HCT116 (cell line): ENCODE results near the gene MAP2K1. TPM values are rescaled to one million over a fixed set of nuclear protein-coding genes. Genes with fewer than 3 reads are reported as not detected.

ENCODE experiments used
- ATAC-seq: fragments of 200-7000 bp; cut with Tn5 transposase; 2 replicates; pipeline ENCODE4 v1.9.1; 2020; ENCODE audit warnings: mild to moderate bottlenecking, moderate library complexity
- BruUV-seq: library from RNA; stranded (reverse); fragments of 400-500 nt; replicated peaks from 2 replicates; lab custom pipeline; 2021; lab: Mats Ljungman, UMichigan
- CTCF ChIA-PET: fragments of 300-600 bp; sonication (Branson Sonifier 250); formaldehyde crosslinking; loops from one replicate; lab custom pipeline; 2021; ENCODE audit warnings: antibody characterized with exemption; lab: Charles Lee
- POLR2A ChIA-PET: fragments of 300-600, 350-600 bp; sonication (Branson Sonifier 250); formaldehyde crosslinking; loops from one replicate; lab custom pipeline; 2021; ENCODE audit warnings: antibody characterized with exemption; lab: Charles Lee
- RAD21 ChIA-PET, 2 experiments: fragments of 300-600 bp; sonication (Branson Sonifier 250); formaldehyde crosslinking; loops; one replicate each; lab custom pipeline; 2023; ENCODE audit warnings: low total read pairs in 2 of 2; ENCODE audit not compliant: uncharacterized antibody in 2 of 2, unreplicated experiment in 2 of 2, low non-redundant PET in 1 of 2; lab: Charles Lee
- DNase-seq: peaks from one replicate; pipeline ENCODE4 v3.0.0-alpha.2; 2010; ENCODE audit warnings: low read depth, low spot score
- H2AFZ ChIP-seq: fragments of 200-600 bp; shearing (Covaris generic), sonication (generic); 2 replicates; pipeline ENCODE4 v1.6.1; 2017; ENCODE audit warnings: low read depth, mixed run types, mixed read lengths, antibody characterized with exemption, low read length; ENCODE audit not compliant: poor library complexity, severe bottlenecking
- H3K27ac ChIP-seq: 2 replicates; pipeline ENCODE4 v1.5.1; 2012; ENCODE audit warnings: low read depth, low read length
- H3K27me3 ChIP-seq: fragments of 200-600 bp; sonication (generic); 2 replicates; pipeline ENCODE4 v1.6.1; 2016; ENCODE audit warnings: mixed run types, low read length, mixed read lengths; ENCODE audit not compliant: insufficient read depth
- H3K36me3 ChIP-seq, 2 experiments: fragments of 200-500 bp in 1 of 2; fragments of 200-600 bp in 1 of 2; sonication (Bioruptor generic) in 1 of 2; sonication (generic) in 1 of 2; 2 replicates each; pipeline versions ENCODE4 v1.5.1 to v1.6.1; 2014 to 2016; ENCODE audit warnings: low read length in 2 of 2, inconsistent platforms in 1 of 2, mixed read lengths in 1 of 2, mixed run types in 1 of 2; ENCODE audit not compliant: insufficient read depth in 2 of 2, control insufficient read depth in 1 of 2
- H3K4me1 ChIP-seq, 2 experiments: fragments of 200-600 bp in 1 of 2; sonication (generic) in 1 of 2; 2 replicates each; pipeline versions ENCODE4 v1.5.1 to v1.6.1; 2012 to 2017; ENCODE audit warnings: low read length in 2 of 2, inconsistent platforms in 1 of 2, mild to moderate bottlenecking in 1 of 2, mixed read lengths in 1 of 2, mixed run types in 1 of 2, moderate library complexity in 1 of 2; ENCODE audit not compliant: insufficient read depth in 2 of 2, control insufficient read depth in 1 of 2
- H3K4me2 ChIP-seq: fragments of 200-600 bp; sonication (generic); 2 replicates; pipeline ENCODE4 v1.6.1; 2017; ENCODE audit warnings: mixed run types, low read length, mixed read lengths
- H3K4me3 ChIP-seq, 2 experiments: fragments of 200-600 bp in 1 of 2; sonication (generic) in 1 of 2; replicated peaks in 1 of 2; 2 replicates each; pipeline ENCODE4 v1.5.1; 2011 to 2016; ENCODE audit warnings: low read length in 2 of 2, control low read depth in 1 of 2, low read depth in 1 of 2, mild to moderate bottlenecking in 1 of 2, mixed read lengths in 1 of 2, mixed run types in 1 of 2
- H3K79me2 ChIP-seq: fragments of 200-600 bp; sonication (generic); 2 replicates; pipeline ENCODE4 v1.6.1; 2017; ENCODE audit warnings: mild to moderate bottlenecking, mixed run types, low read length, moderate library complexity, mixed read lengths; ENCODE audit not compliant: insufficient read depth
- H3K9ac ChIP-seq: fragments of 200-600 bp; sonication (generic); 2 replicates; pipeline ENCODE4 v1.6.1; 2016; ENCODE audit warnings: low read length, mixed read lengths
- H3K9me2 ChIP-seq: fragments of 200-600 bp; sonication (generic), shearing (Covaris generic); 2 replicates; pipeline ENCODE4 v1.6.1; 2017; ENCODE audit warnings: mixed run types, mild to moderate bottlenecking, moderate library complexity; ENCODE audit not compliant: insufficient read depth
- H3K9me3 ChIP-seq, 2 experiments: fragments of 200-500 bp in 1 of 2; fragments of 200-600 bp in 1 of 2; sonication (Bioruptor generic) in 1 of 2; sonication (generic) in 1 of 2; 2 replicates each; pipeline ENCODE4 v1.6.1; 2014 to 2017; ENCODE audit warnings: low read length in 2 of 2, mixed read lengths in 2 of 2, inconsistent platforms in 1 of 2, low read depth in 1 of 2, mild to moderate bottlenecking in 1 of 2, mixed run types in 1 of 2, moderate library complexity in 1 of 2; ENCODE audit not compliant: control insufficient read depth in 1 of 2, insufficient read depth in 1 of 2
- H4K20me1 ChIP-seq: fragments of 200-600 bp; sonication (generic), shearing (Covaris generic); 2 replicates; pipeline ENCODE4 v1.6.1; 2017; ENCODE audit warnings: mixed run types, mild to moderate bottlenecking, moderate library complexity; ENCODE audit not compliant: insufficient read depth
- CBX3 ChIP-seq: IDR thresholded peaks from 2 replicates; pipeline ENCODE4 v1.6.1; 2012; ENCODE audit warnings: low read depth
- CEBPB ChIP-seq: IDR thresholded peaks from 2 replicates; pipeline ENCODE4 v1.6.1; 2012; ENCODE audit warnings: low read depth
- EGR1 ChIP-seq: IDR thresholded peaks from 2 replicates; pipeline ENCODE4 v1.6.1; 2012; ENCODE audit warnings: low read depth
- ELF1 ChIP-seq: IDR thresholded peaks from 2 replicates; pipeline ENCODE4 v1.6.1; 2012; ENCODE audit warnings: low read depth, borderline replicate concordance
- FOSL1 ChIP-seq: IDR thresholded peaks from 2 replicates; pipeline ENCODE4 v1.6.1; 2012; ENCODE audit warnings: low read depth
- POLR2A ChIP-seq: IDR thresholded peaks from 2 replicates; pipeline ENCODE4 v1.7.0; 2011; ENCODE audit warnings: borderline replicate concordance; ENCODE audit not compliant: insufficient read depth, insufficient read length; ENCODE audit errors: extremely low read depth
- POLR2AphosphoS5 ChIP-seq: IDR thresholded peaks from 2 replicates; pipeline ENCODE4 v1.6.1; 2011; ENCODE audit warnings: mild to moderate bottlenecking, low read depth, low read length, moderate library complexity
- SP1 ChIP-seq: IDR thresholded peaks from 2 replicates; pipeline ENCODE4 v1.6.1; 2012; ENCODE audit warnings: low read depth
- SRF ChIP-seq: IDR thresholded peaks from 2 replicates; pipeline ENCODE4 v1.6.1; 2012; ENCODE audit warnings: low read depth
- TCF7L2 ChIP-seq: IDR thresholded peaks from 2 replicates; pipeline ENCODE4 v1.7.0; 2011; ENCODE audit warnings: borderline replicate concordance, inconsistent platforms; ENCODE audit not compliant: insufficient read depth, insufficient read length; ENCODE audit errors: extremely low read depth
- YY1 ChIP-seq: IDR thresholded peaks from 2 replicates; pipeline ENCODE4 v1.6.1; 2011; ENCODE audit warnings: low read length, low read depth, moderate library complexity, mild to moderate bottlenecking; ENCODE audit not compliant: insufficient replicate concordance; ENCODE audit errors: extremely low read depth
- intact Hi-C: fragments of 100-400 bp; cut with micrococcal nuclease; formaldehyde crosslinking; loops from 2 replicates; pipeline ENCODE4 v1.10.0; 2022
- total RNA-seq: library from RNA; stranded (reverse); gene quantifications from one replicate; pipeline ENCODE4 v1.2.1, GENCODE V29; 2021; ENCODE audit not compliant: unreplicated experiment
- TF ChIP-seq, protein P1 (sequence below): IDR thresholded peaks from 2 replicates; pipeline ENCODE4 v1.6.1; 2012
- TF ChIP-seq, protein P2 (sequence below), 3 experiments: fragments of 200-600 bp in 1 of 3; sonication (generic) in 1 of 3; IDR thresholded peaks in 2 of 3; conservative IDR thresholded peaks in 1 of 3; 2 replicates each; pipeline ENCODE4 v1.5.1; 2012 to 2017; ENCODE audit warnings: low read depth in 2 of 3, low read length in 2 of 3, antibody characterized with exemption in 1 of 3, borderline replicate concordance in 1 of 3, control low read depth in 1 of 3, mild to moderate bottlenecking in 1 of 3, mixed read lengths in 1 of 3, mixed run types in 1 of 3, moderate library complexity in 1 of 3; ENCODE audit not compliant: insufficient read depth in 1 of 3

The MAP2K1 gene
- total RNA-seq, 1 experiment from 2014 or later, result 52.3 TPM

DNA sequence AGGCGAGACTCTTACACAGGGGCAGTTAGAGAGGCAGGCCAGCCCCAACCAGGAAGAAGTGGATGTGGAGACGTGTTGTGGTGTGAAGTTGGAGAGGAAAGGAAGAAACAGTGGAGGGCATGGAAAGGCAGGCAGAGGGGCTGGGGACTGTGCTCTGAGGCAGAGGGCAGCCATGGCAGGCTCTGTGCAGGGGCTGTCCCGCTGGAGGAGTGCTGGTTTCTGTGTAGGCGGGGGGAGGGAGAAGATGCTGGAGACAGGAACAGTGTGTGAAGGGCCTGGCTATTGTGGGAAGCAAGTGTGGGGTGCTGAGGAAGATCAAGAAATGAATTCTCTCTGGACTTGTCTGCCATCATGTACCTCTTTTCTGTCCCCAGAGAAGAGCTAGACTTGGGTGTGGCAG lies 89.8 kb downstream of the MAP2K1 start:
- RAD21 ChIA-PET, result no interaction called here
- POLR2A ChIA-PET, result no interaction called here
- Histone ChIP-seq H3K27ac (no peak overlapping the region), H3K36me3 (no peaks in the 10 kb centered on the region), H3K9me3 (no peaks in the 10 kb centered on the region), H3K4me3 (no peak overlapping the region), H3K9me2 (no peaks in the 10 kb centered on the region), H4K20me1 (no peaks in the 10 kb centered on the region)
- BruUV-seq, result no TSS peak
- DNase-seq, result no peak
- no peak for TF ChIP-seq CEBPB
- TF ChIP-seq, protein P1, sequence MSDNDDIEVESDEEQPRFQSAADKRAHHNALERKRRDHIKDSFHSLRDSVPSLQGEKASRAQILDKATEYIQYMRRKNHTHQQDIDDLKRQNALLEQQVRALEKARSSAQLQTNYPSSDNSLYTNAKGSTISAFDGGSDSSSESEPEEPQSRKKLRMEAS, result no peak
- TF ChIP-seq, all 23 proteins: peak for 0
- CTCF ChIA-PET, result no interaction called here
- no peaks in the 10 kb centered on the region for H3K27me3 ChIP-seq
- no peak overlapping the region for H2AFZ ChIP-seq
- H3K4me1 ChIP-seq, result peaks cover 26 to 39% of the 10 kb centered on the region in 2 experiments
- intact Hi-C loops, result no loop called here
- no peak for ATAC-seq
- no peaks in the 10 kb centered on the region for H3K79me2 ChIP-seq
- H3K4me2 ChIP-seq, result no peak overlapping the region
- no peak overlapping the region for H3K9ac ChIP-seq

DNA sequence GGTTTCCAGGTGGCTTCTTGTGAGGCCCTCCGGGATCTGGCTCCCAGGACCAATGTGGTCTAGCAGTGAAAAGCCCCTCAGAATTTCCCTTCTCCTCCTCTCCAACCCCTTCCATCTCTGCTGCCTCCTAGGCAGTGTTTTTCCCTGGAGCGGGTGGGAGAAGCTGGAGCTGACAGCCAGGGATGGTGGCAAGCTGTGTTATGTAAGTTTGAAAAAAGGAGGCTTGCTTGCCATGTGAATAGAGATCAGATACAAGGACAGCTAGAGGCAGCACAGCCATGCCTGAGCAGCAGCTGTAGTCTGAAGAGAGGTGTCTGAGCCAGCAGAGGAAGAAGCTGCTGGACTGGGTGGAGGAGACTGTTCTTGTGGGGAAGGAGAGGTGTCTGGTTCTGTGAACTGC lies 90.3 kb downstream of the MAP2K1 start:
- ChIA-PET RAD21 (no interaction called here), POLR2A (no interaction called here)
- H3K9ac ChIP-seq, result no peak overlapping the region
- peaks cover 0 to 5% of the 10 kb centered on the region in 2 experiments; a peak in 2 of 4 replicates for H3K36me3 ChIP-seq
- H3K4me2 ChIP-seq, result no peak overlapping the region
- no peaks in the 10 kb centered on the region for H3K9me2 ChIP-seq
- H3K79me2 ChIP-seq, result no peaks in the 10 kb centered on the region
- no peak overlapping the region for H2AFZ ChIP-seq
- intact Hi-C loops, result no loop called here
- no peak for TF ChIP-seq SRF
- no peak for TF ChIP-seq SP1
- no peak for TF ChIP-seq YY1
- no peak for TF ChIP-seq POLR2AphosphoS5
- TF ChIP-seq CBX3, result no peak
- TF ChIP-seq, protein P1, result no peak
- TF ChIP-seq FOSL1, result no peak
- TF ChIP-seq TCF7L2, result no peak
- no peak for TF ChIP-seq ELF1
- TF ChIP-seq, protein P2, sequence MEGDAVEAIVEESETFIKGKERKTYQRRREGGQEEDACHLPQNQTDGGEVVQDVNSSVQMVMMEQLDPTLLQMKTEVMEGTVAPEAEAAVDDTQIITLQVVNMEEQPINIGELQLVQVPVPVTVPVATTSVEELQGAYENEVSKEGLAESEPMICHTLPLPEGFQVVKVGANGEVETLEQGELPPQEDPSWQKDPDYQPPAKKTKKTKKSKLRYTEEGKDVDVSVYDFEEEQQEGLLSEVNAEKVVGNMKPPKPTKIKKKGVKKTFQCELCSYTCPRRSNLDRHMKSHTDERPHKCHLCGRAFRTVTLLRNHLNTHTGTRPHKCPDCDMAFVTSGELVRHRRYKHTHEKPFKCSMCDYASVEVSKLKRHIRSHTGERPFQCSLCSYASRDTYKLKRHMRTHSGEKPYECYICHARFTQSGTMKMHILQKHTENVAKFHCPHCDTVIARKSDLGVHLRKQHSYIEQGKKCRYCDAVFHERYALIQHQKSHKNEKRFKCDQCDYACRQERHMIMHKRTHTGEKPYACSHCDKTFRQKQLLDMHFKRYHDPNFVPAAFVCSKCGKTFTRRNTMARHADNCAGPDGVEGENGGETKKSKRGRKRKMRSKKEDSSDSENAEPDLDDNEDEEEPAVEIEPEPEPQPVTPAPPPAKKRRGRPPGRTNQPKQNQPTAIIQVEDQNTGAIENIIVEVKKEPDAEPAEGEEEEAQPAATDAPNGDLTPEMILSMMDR (IDR thresholded peaks at IDR 0.05 in 2 of 3, conservative IDR thresholded peaks at IDR 0.05 in 1 of 3; ENCODE audit: borderline replicate concordance in 1 of 3, insufficient read depth in 1 of 3, low read depth in 2 of 3, low read length in 2 of 3), result no peak
- TF ChIP-seq EGR1, result no peak
- TF ChIP-seq POLR2A, result no peak
- TF ChIP-seq, all 23 proteins: peak for 0
- ATAC-seq (no peak), DNase-seq (no peak)
- BruUV-seq, result no TSS peak
- no peak overlapping the region for H3K4me3 ChIP-seq
- no peak overlapping the region for H3K27ac ChIP-seq
- no peaks in the 10 kb centered on the region for H4K20me1 ChIP-seq
- H3K27me3 ChIP-seq, result no peaks in the 10 kb centered on the region
- peaks cover 30 to 40% of the 10 kb centered on the region in 2 experiments for H3K4me1 ChIP-seq
- H3K9me3 ChIP-seq, result no peaks in the 10 kb centered on the region
- CTCF ChIA-PET, result no interaction called here
